NCI-H2081 treated with DMSO at 0.1 percent for 48 hours (cell line): Measurements from ENCODE around the gene NBPF14.
"Not testable (repeated sequence)": the region's sequence is repeated elsewhere in the genome, so short reads cannot be mapped to it uniquely, and the experiment has no call there.

Source experiments
- DNase-seq: peaks from one replicate; lab custom pipeline; 2025; lab: John Stamatoyannopoulos, UW

NBPF14 gene, protein sequence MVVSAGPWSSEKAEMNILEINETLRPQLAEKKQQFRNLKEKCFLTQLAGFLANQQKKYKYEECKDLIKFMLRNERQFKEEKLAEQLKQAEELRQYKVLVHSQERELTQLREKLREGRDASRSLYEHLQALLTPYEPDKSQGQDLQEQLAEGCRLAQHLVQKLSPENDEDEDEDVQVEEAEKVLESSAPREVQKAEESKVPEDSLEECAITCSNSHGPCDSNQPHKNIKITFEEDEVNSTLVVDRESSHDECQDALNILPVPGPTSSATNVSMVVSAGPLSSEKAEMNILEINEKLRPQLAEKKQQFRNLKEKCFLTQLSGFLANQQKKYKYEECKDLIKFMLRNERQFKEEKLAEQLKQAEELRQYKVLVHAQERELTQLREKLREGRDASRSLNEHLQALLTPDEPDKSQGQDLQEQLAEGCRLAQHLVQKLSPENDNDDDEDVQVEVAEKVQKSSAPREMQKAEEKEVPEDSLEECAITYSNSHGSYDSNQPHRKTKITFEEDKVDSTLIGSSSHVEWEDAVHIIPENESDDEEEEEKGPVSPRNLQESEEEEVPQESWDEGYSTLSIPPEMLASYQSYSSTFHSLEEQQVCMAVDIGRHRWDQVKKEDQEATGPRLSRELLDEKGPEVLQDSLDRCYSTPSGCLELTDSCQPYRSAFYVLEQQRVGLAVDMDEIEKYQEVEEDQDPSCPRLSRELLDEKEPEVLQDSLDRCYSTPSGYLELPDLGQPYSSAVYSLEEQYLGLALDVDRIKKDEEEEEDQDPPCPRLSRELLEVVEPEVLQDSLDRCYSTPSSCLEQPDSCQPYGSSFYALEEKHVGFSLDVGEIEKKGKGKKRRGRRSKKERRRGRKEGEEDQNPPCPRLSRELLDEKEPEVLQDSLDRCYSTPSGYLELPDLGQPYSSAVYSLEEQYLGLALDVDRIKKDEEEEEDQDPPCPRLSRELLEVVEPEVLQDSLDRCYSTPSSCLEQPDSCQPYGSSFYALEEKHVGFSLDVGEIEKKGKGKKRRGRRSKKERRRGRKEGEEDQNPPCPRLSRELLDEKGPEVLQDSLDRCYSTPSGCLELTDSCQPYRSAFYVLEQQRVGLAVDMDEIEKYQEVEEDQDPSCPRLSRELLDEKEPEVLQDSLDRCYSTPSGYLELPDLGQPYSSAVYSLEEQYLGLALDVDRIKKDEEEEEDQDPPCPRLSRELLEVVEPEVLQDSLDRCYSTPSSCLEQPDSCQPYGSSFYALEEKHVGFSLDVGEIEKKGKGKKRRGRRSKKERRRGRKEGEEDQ (N-terminal part only)

DNA sequence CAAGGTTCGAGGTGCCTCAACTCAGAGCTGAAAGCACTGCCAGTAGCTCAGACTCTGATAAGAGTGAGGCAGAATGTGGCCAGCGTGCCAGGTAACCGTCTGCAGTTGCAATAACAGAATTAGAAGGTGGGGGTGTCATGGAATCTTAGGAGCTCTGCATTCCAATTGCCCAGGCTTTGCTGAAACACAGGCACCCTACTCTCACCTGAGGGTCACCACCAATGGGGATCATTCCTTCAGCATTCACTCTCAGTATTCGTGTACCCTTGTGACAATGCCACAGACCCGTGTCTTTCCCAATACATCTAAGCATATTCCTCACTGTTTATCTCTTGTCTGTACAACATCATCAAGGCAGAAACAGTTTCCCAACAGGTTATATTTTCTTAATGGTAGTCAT is at the start of gene NBPF14:
Gene NBPF14 (minus strand): TSS at position 101 of the 400 bp plus-strand sequence. CDS start 294 bp downstream, outside the sequence.
- DNase-seq = not testable (repeated sequence)

DNA sequence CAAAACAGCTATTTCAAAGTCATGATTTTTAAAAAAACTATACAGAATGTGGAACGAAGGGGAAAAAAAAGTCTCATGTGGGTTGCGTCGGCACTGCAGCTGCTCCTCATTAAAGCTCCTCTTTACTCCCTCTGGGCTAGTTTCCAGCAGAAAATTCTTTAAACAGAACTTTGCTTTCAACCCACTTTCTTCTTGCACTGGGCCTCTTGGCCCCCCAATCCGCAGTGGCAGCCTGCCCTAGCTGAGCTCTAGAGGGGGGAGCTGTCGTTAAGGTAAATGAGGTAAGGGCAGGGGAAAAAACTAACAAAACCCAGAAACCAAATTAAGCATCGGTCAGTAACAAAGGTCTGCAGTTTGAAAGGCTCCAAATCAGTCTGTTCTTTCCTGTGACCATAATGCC is 29.6 kb upstream of the NBPF14 start:
- DNase-seq = not testable (repeated sequence)

- not testable (repeated sequence) for DNase-seq
Observed at GRCh38 chr1:148618216-148618615, 22.4 kb upstream of the NBPF14 start.

DNA sequence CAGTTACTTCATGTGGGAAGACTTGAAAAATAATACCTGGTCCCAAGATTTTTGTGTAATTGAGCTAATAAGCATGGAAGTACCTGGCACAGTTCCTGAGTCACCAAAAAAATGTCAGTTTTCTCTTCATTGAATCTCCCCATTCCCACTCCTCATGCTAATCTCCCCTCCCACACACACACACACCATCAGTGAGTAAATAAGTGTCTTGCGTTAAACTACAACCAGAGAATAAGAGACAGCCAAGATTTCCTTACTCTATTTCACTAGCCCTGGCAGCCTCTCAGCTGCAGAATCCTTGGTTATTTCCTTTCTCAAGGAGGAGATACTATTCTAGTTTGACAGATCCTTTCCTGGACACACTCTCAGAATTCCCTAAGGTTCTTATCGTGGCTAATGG is 9.5 kb upstream of the NBPF14 start:
- not testable (repeated sequence) for DNase-seq

DNA sequence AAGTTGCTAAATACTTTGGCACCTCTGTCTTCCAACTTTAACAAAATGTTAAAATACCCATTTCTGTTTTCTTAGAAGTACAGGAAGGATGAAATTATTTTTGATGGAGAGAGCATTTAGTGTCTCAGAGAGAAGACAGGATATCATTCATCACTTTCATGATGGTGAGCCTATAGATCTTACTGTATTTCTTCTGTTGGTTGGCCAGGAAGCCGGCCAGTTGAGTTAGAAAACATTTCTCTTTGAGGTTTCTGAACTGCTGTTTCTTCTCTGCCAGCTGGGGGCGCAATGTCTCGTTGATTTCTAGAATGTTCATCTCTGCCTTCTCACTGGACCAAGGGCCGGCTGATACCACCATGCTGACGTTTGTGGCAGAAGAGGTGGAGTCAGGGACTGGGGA is 451 bp downstream of the NBPF14 start:
- not testable (repeated sequence) for DNase-seq

- not testable (repeated sequence) for DNase-seq
Observed at GRCh38 chr1:148591098-148591497, 4.7 kb downstream of the NBPF14 start.

GRCh38 chr1:148532158-148532557 is 63.7 kb downstream of the NBPF14 start:
- not testable (repeated sequence) for DNase-seq

- peak; percentile 42 for DNase-seq
Observed at GRCh38 chr1:148529101-148529567, 66.7 kb downstream of the NBPF14 start.

GRCh38 chr1:148528591-148528990 is 67.2 kb downstream of the NBPF14 start:
- not testable (repeated sequence) for DNase-seq

DNA sequence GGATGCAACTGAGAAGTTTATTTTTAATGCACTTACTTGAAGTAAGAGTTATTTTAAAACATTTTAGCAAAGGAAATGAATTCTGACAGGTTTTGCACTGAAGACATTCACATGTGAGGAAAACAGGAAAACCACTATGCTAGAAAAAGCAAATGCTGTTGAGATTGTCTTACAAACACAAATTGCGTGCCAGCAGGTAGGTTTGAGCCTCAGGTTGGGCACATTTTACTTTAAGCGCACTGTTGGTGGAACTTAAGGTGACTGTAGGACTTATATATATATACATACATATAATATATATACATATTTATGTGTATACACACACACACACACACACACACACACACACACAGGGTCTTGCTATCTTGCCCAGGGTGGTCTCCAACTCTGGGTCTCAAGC is 69.2 kb downstream of the NBPF14 start:
- not testable (repeated sequence) for DNase-seq

GRCh38 chr1:148523205-148524144 is 72.3 kb downstream of the NBPF14 start:
- DNase-seq = not testable (repeated sequence)

GRCh38 chr1:148522561-148523204 is 73.1 kb downstream of the NBPF14 start:
- DNase-seq = peak; percentile 98

- DNase-seq = peak; percentile 54
Observed at GRCh38 chr1:148522072-148522471, 73.7 kb downstream of the NBPF14 start.

GRCh38 chr1:148514310-148514709 is 81.5 kb downstream of the NBPF14 start:
- not testable (repeated sequence) for DNase-seq

GRCh38 chr1:148512571-148513184 is 83.1 kb downstream of the NBPF14 start:
- DNase-seq = not testable (repeated sequence)

- DNase-seq = not testable (repeated sequence)
Observed at GRCh38 chr1:148493933-148494332, 101.9 kb downstream of the NBPF14 start.

DNA sequence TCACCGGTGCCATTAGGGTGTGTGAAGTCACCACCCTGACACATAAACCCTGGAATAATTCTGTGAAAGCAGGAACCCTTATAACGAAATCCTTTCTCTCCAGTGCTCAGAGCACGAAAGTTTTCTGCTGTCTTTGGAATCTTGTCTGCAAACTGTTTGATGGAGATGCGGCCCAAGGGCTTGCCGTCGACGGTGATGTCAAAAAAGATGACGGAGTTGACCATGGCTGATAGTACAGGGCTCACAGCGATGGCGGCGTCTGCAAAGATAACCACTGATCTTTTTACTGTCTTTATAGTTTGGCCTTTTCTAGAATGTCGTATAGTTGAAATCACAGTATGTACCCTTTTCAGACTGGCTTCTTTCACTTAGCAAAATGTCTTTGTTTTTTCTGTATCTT is 112.8 kb downstream of the NBPF14 start, which contains the start of gene PPIAL4G:
Gene PPIAL4G (minus strand): TSS at position 274 of the 400 bp plus-strand sequence. CDS start 50 bp downstream, at position 224.
- DNase-seq = not testable (repeated sequence)
